HG03064 (cell line): Measurements from ENCODE around the gene SOX8.
"Not testable (repeated sequence)": the region's sequence is repeated elsewhere in the genome, so short reads cannot be mapped to it uniquely, and the experiment has no call there.

Experiments used
- ATAC-seq: cut with Tn5 transposase; IDR thresholded peaks from one replicate; pipeline ENCODE4 v1.9.1; 2021; ENCODE audit warnings: low read depth; ENCODE audit not compliant: unreplicated experiment

Gene SOX8

GRCh38 chr16:1020091-1020399 is 38.5 kb downstream of the SOX8 start:
- no peak for ATAC-seq

DNA sequence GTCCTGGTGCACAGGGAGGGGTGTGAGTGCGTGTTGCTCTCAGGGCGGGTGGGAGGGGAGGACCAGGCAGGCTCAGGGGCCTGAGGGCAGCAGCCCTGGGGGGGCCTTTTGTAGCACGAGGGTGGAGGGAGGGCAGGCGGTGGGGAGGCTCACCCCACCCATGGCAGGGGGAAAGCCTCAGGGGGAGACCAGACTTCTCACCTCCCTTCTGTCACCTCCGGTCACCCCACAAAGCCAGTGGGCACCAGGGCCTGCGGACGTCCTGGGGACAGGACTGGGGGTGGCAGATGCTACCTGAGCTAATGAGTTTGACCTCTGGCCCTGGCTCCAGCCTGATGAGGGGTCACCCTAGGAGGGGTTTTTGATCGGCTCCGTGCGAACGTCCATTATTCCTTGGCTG is 39.0 kb downstream of the SOX8 start:
- no peak for ATAC-seq

- no peak for ATAC-seq
Observed at GRCh38 chr16:1021553-1022160, 40.1 kb downstream of the SOX8 start.

GRCh38 chr16:1022466-1022865 is 40.9 kb downstream of the SOX8 start:
- no peak for ATAC-seq

- no peak for ATAC-seq
Observed at GRCh38 chr16:1024138-1024537, 42.6 kb downstream of the SOX8 start.

GRCh38 chr16:1025183-1025809 is 43.7 kb downstream of the SOX8 start:
- ATAC-seq: not testable (repeated sequence)

DNA sequence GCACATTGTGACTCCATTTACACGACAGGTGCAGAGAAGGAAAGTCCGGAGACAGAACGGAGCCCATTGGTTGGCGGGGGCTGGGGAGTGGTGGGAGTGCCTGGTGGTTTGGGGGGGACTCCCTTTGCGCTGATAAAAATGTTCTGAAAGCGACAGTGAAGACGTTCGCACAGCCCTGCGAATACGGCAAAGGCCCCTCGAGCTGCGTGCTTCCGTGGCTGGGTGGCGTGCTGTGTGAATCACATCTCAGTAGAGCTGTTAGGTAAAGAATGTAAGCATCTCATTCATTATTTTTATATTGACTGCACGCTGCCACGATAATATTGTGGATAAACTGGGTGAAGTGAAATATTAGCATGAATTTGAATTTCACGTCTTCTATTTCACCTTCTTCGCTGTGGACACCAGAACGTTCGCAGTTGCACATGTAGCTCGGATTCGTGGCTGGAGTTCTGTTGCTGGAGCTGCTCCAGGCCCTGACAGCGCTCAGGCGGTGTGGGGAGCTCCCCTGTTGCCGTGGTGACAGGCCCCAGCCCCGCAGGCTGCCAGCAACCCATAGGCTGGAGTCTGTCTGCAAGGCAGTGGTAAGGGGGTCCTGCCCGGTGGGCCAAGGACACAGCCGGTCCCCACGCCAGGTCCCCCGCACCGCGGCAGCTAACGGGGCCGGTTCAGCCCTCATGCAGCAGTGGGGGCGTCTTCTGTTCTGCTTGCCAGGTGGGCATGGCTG is 44.6 kb downstream of the SOX8 start:
- no peak for ATAC-seq

DNA sequence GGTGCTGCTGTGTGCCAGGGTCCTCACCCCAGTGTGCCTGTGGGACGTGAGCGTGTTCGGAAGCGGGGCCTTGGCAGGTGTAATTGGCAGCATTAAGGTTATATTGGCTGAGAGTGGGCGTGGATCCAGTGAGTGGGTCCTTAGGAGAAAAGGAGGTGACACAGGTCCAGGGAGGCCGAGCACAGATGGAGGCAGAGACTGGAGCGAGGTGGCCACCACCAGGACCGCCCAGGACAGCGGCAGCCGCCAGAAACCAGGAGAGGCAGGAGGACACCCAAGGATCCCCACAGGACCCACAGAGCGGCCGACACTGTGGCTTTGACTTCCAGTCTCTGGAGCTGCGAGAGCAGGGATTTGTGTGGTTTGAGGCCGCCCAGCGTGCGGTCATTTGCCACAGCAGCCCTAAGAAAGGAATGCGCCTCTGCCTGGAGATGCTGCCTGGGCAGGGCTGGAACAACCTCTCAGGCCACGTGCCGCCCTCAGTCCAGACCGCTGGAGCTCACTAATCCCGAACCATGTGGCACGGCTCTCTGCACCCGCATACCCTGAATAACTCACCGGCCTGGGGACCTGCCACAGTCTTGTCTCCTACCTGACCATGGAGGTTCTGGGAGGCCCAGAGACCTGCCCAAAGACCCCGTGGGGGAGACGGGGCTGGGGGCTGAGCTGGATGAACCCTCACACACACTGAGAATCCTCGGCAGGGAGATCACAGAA is 45.4 kb downstream of the SOX8 start:
- ATAC-seq: no peak

GRCh38 chr16:1027501-1027815 is 45.9 kb downstream of the SOX8 start:
- ATAC-seq: no peak

DNA sequence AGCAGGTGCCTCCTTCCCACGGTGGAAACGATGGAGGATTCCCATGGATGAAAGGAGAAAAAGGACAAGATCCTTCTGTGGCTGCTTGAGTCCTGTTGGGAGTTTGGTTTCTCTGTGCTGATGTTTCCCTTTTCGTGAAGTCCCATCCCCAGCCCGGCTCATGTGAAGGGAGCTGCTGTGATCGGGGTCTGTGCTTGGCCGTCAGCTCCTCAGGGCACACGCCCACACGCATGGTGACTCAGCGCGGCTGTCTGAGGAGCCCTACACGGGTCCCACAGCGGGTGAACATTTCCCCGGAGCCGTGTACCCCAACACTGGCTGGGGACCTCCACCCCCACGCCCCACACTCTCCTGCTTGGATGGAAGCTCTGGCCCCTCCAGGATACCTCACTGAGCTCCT is 46.5 kb downstream of the SOX8 start:
- ATAC-seq: no peak

GRCh38 chr16:1028524-1029258 is 47.1 kb downstream of the SOX8 start:
- no peak for ATAC-seq

GRCh38 chr16:1029259-1029545 is 47.6 kb downstream of the SOX8 start:
- no peak for ATAC-seq

- no peak for ATAC-seq
Observed at GRCh38 chr16:1030473-1030901, 48.9 kb downstream of the SOX8 start.

DNA sequence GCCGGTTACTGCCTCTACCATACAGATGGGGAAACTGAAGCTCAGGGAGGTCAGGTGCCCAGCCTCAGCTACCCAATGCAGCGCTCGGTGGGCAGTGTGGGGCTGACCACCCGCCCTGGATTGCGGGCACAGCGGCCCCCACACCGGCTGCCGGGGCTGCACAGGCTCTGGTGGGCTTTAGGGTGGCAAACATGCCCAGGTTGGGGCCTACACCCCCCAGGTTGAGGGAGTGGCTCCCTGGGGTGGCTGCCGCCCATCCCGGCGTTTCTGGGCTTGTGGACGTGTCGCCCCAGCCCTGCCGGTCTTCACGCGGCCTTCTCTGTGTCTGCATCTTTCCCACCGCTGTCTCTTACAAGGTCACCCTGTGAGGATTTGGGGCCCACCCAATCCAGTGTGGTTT is 50.1 kb downstream of the SOX8 start:
- ATAC-seq: no peak

DNA sequence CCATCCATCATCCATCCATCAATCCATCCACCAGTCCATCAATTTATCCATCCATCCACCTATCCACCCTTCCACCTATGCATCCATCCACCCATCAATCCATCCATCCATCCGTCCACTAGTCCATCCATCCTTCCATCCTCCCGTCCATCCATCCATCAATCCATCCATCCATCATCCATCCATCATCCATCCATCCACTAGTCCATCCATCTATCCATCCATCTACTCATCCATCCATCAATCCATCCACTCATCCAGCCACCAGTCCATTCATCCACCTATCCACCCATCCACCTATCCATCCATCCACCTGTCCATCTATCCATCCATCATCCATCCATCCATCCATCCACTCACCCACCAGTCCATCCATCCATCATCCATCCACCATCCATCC is 51.0 kb downstream of the SOX8 start:
- no peak for ATAC-seq

DNA sequence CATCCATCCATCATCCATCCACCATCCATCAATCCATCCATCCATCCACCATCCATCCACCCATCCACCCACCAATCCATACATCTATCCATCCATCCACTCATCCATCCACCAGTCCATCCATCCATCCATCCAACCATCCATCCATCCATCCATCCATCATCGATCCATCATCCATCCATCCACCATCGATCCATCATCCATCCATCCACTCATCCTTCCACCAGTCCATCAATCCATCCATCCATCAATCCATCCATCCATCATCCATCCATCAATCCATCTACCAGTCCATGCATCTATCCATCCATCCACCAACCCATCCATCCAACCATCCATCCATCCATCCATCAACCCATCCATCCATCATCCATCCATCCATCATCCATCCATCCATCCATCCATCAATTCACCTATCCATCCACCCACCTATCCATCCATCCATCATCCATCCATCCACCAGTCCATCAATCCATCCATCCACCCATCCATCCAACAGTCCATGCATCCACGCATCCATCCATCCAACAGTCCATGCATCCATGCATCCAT is 51.6 kb downstream of the SOX8 start:
- no peak for ATAC-seq

DNA sequence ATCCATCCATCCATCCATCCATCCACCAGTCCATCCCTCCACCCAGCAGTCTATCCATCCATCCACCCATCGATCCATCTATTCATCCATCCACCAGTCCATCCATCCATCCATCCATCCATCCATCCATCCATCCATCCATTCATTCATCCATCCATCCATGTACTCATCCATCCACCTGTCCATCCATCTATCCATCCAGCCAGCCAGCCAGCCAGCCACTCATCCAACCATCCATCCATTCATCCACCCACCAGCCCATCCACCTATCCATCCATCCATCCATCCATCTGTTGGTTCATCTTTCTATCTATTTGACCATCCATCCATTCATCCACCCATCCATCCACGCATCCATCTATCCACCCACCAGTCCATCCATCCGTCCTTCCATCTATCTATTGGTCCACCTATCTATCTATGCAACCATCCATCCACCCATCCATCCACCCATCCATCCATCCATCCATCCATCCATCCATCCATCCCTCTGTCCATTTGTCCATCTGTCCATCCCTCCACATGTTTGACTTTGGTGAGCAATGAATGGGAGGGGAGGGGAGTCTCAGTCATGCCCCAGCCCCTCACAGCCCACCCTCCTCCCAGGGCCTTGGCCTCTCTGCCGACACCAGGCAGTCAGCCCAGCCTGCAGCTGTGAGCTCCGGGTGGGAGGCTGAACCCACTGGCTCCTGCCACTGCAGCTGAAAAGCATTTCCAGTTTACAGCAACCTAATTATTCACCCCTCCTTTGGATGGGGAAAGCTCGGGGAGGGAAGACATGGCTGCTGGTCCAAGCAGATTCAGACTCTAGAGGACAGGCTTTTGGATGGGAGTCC is 52.9 kb downstream of the SOX8 start:
- no peak for ATAC-seq

DNA sequence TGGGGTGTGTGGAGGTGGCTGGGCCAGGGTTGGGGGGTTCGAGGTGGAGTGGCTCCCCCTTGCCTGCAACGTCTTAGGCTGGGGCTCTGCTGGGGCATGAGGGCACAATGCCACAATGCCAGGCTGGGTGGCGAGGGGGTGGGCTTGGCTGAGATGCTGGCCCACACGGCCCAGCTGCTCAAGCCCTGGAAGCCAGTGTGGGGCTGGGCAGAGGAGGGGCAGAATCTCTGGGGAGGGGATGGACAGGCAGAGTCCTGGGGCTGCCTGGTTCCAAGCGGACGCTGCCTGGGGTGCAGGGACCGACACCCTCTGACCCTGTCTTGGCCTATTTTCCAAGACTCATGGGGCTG is 53.5 kb downstream of the SOX8 start:
- no peak for ATAC-seq

DNA sequence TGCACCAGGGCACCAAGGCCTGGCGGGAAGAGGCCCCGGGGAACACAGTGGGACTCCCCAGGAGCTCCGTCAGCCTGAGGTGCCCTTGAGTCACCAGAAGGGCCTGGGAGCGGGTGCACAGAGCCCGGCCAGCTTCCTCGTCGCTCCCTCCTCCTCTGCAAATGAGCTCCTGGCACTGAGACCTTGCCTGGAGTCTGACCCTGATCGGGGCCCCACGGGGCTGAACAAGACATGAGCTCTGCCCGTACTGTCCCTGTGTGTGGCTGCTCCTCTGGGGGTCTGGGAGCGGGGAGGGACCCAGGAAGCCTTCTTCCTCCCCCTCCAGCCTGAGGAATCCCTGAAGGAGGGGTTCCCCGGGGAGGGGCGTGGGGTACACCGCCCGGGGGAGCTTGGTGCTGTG is 54.6 kb downstream of the SOX8 start:
- no peak for ATAC-seq
